Body of pancreas (tissue), 4 donors: ENCODE data around the gene SIK2. TPM values are rescaled to one million over a fixed set of nuclear protein-coding genes. Genes with fewer than 3 reads are reported as not detected.

Source experiments
- ATAC-seq: fragments of 150-250 bp; one replicate; pipeline ENCODE4 v1.9.1; 2016
- DNase-seq, 4 donors: peaks; one replicate each; pipeline ENCODE4 v3.0.0-alpha.2; 2019
- H3K27ac ChIP-seq, 4 donors: fragments of 200-600 bp; sonication (generic); 1 replicate in 3 of 4; 2 replicates in 1 of 4; pipeline versions ENCODE4 v1.5.1 to v1.6.1; 2016 to 2019; ENCODE audit warnings: mild to moderate bottlenecking in 1 of 4, mixed read lengths in 1 of 4, moderate library complexity in 1 of 4
- H3K27me3 ChIP-seq, 2 donors: fragments of 200-600 bp; sonication (generic); one replicate each; pipeline ENCODE4 v1.6.0; 2016; ENCODE audit warnings: mild to moderate bottlenecking in 1 of 2
- H3K36me3 ChIP-seq, 2 donors: fragments of 200-600 bp; sonication (generic); replicated peaks in 1 of 2; 2 replicates each; pipeline ENCODE4 v1.5.1; 2016; ENCODE audit warnings: low read depth in 2 of 2; ENCODE audit not compliant: insufficient read depth in 1 of 2
- H3K4me1 ChIP-seq: fragments of 200-600 bp; sonication (generic); one replicate; pipeline ENCODE4 v1.6.0; 2016
- H3K4me3 ChIP-seq, 2 donors: fragments of 200-600 bp; sonication (generic); 1 replicate in 1 of 2; 2 replicates in 1 of 2; pipeline ENCODE4 v1.5.1; 2016 to 2019
- H3K9me3 ChIP-seq, 3 donors: fragments of 200-600 bp; sonication (generic); 1 replicate in 2 of 3; 2 replicates in 1 of 3; pipeline ENCODE4 v1.5.1; 2016
- POLR2A ChIP-seq, 3 donors: fragments of 450-650 bp; IDR thresholded peaks; one replicate each; pipeline ENCODE4 v1.6.1; 2016; ENCODE audit warnings: antibody characterized with exemption in 3 of 3, mild to moderate bottlenecking in 2 of 3
- WGBS, 2 donors: methylation state at CpG; one replicate each; pipeline ENCODE4 v1.1.5; 2017; 5-methylcytosine and 5-hydroxymethylcytosine counted together
- intact Hi-C: fragments of 100-400 bp; cut with DNase I; formaldehyde crosslinking; loops from one replicate; pipeline ENCODE4 v1.15.1; 2023
- total RNA-seq, 2 donors: library from RNA; depleted of rRNA; stranded (reverse); fragments of >200 nt; gene quantifications; one replicate each; pipeline ENCODE4 v1.1.0, GENCODE V29; 2016
- TF ChIP-seq, protein P1 (sequence below), 7 experiments: fragments of 450-650 bp in 4 of 7; fragments of 200-600 bp in 3 of 7; sonication (generic) in 3 of 7; IDR thresholded peaks; one replicate each; pipeline ENCODE4 v1.5.1; 2016 to 2019; ENCODE audit warnings: antibody characterized with exemption in 7 of 7

The SIK2 gene
- total RNA-seq, 2 donors from 2014 or later = 15.3 to 16.5 TPM

DNA sequence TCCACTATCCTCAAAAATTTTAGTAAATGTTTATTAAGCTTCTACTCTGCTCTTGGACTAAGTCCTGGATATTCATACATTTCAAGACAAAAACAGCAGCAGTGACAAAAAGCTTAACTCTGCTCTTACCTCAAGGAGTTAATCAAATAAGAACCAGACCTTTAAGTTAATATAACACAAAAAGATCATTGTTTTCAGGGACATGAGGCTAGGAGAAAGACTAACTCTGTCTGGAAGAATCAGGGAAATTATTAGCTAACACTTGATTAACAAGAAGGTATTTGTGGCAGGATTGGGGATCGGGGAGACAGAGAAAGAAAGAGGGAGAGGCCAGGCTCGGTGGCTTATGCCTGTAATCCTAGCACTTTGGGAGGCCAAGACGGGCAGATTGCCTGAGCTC, 89.5 kb downstream of the SIK2 start:
- WGBS, 2 donors = 54 to 65% methylated on average over 3 of the region's 3 CpGs
- Histone ChIP-seq H3K9me3 (no peaks in the 10 kb centered on the region), H3K36me3 (peaks cover 0 to 3% of the 10 kb centered on the region in 2 donors), H3K27me3 (no peaks in the 10 kb centered on the region), H3K4me3 (no peak overlapping the region), H3K27ac (peak overlapping the region in 2 of 4 donors; percentile 41 to 46), H3K4me1 (peaks cover 39% of the 10 kb centered on the region)
- no peak for DNase-seq
- intact Hi-C loops = no loop called here
- TF ChIP-seq, protein P1, sequence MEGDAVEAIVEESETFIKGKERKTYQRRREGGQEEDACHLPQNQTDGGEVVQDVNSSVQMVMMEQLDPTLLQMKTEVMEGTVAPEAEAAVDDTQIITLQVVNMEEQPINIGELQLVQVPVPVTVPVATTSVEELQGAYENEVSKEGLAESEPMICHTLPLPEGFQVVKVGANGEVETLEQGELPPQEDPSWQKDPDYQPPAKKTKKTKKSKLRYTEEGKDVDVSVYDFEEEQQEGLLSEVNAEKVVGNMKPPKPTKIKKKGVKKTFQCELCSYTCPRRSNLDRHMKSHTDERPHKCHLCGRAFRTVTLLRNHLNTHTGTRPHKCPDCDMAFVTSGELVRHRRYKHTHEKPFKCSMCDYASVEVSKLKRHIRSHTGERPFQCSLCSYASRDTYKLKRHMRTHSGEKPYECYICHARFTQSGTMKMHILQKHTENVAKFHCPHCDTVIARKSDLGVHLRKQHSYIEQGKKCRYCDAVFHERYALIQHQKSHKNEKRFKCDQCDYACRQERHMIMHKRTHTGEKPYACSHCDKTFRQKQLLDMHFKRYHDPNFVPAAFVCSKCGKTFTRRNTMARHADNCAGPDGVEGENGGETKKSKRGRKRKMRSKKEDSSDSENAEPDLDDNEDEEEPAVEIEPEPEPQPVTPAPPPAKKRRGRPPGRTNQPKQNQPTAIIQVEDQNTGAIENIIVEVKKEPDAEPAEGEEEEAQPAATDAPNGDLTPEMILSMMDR (IDR thresholded peaks at IDR 0.05) = no peak
- TF ChIP-seq POLR2A (IDR thresholded peaks at IDR 0.05) = no peak
- peak; percentile 42 for ATAC-seq

DNA sequence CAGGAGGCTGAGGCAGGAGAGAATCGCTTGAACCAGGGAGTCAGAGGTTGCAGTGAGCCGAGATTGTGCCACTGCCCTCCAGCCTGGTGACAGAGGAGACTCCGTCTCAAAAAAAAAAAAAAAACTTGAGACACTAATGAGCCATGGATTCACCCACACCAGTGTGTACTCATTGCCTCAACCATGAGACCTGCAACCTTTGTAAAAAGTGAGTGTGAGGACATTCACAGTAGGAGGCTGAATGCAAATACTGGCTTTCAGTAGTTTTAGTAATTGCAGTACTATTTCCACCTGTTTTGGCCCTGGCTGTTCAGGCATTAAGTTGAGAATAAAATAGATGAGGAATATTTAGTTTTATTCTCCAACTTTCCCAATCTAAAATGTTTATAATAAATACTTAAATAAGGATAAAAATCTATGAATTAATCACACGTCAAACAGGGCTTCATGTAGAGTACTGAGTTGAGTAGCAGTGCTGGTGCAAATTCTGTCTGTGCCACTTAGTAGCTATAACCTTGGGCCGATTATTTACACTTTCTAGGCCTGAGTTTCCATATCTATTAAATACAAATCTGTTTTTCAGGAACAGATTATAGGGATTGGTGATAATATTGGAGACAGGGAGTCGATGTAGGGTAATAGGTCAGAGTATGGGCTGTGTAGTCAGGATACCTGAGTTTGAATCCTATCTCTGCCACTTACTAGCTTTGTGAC, 91.1 kb downstream of the SIK2 start:
- WGBS, 2 donors = 56 to 60% methylated on average over 6 of the region's 6 CpGs
- no peaks in the 10 kb centered on the region for H3K27me3 ChIP-seq
- ATAC-seq = peak; percentile 38
- peak overlapping the region in 3 of 4 donors; percentile 18 to 58 (median 46) for H3K27ac ChIP-seq
- H3K36me3 ChIP-seq = peaks cover 0 to under 1% of the 10 kb centered on the region in 2 donors
- no peak for DNase-seq
- H3K4me1 ChIP-seq = peaks cover 40% of the 10 kb centered on the region
- intact Hi-C loops = no loop called here
- no peaks in the 10 kb centered on the region for H3K9me3 ChIP-seq
- TF ChIP-seq POLR2A (IDR thresholded peaks at IDR 0.05) = no peak
- TF ChIP-seq, protein P1 (IDR thresholded peaks at IDR 0.05) = no peak
- H3K4me3 ChIP-seq = no peak overlapping the region

DNA sequence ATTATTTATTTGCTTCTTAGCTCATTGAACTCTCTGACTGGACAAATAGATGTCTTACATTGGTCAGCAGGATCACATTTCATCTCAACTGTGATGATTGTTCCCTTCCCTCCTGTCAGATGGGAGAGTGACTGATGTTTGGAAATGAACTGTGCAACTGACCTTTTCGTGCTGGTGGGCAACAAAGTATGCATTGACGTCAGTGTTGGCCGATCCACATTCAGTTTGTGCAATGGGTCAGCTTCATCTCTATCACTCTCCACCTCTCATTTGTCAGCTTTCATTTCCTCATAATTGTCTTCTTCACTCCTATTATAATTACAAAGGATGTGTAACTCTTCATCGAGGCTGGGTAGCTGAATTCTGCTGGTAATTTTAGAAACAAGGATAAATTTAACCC, 92.6 kb downstream of the SIK2 start:
- no peak for DNase-seq
- intact Hi-C loops = no loop called here
- TF ChIP-seq, protein P1 (IDR thresholded peaks at IDR 0.05) = no peak
- no peak for TF ChIP-seq POLR2A (IDR thresholded peaks at IDR 0.05)
- no peak overlapping the region for H3K4me3 ChIP-seq
- WGBS, 2 donors = 67 to 82% methylated on average over 4 of the region's 4 CpGs
- no peaks in the 10 kb centered on the region for H3K36me3 ChIP-seq
- H3K9me3 ChIP-seq = no peaks in the 10 kb centered on the region
- peaks cover 40% of the 10 kb centered on the region for H3K4me1 ChIP-seq
- peak overlapping the region in 1 of 4 donors; percentile 58 for H3K27ac ChIP-seq
- H3K27me3 ChIP-seq = no peaks in the 10 kb centered on the region
- ATAC-seq = no peak

DNA sequence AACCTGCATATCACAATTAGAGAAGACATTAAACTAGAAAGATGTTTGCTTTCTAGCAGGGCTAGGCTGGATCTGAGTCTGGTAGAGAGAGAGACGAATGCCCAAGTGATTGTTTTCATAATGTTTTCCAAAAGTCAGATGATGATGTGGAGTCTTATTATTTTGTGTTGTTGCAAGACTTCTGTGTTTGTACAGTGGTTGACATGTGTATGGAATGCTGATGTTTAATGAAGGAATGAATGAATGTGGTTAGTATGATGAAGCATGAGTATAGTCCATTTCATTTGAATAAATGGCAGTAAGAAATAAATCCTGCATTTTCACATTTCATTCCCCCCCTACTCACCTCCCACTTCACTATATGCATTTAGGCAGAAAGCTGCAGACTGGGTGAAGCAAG, 94.3 kb downstream of the SIK2 start:
- 65 to 66% methylated on average over 1 of the region's 1 CpG for WGBS, 2 donors
- no peak for ATAC-seq
- intact Hi-C loops = no loop called here

DNA sequence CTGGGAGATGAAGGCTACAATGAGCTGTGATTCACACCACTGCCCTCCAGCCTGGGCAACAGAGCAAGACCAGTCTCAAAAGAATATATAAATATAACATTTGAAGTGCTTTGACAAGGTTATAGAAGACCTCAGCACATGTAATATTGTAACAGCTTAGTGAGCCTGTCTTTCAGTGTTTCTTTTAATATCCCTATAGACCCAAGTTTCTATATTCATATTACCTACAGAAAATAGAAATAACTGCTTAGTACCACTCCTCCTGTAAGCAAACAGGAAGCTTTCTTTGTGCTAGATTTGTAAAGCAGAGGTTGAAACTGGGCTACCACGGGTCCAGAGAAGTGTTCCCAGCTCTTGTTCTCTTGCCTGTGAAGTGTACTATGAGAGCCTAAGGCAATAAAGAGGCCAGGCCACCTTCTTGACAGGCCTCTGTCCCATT, 95.7 kb downstream of the SIK2 start:
- 89 to 100% methylated on average over 1 of the region's 1 CpG for WGBS, 2 donors
- DNase-seq = no peak
- Histone ChIP-seq H3K27me3 (no peaks in the 10 kb centered on the region), H3K4me3 (no peak overlapping the region), H3K36me3 (no peaks in the 10 kb centered on the region), H3K9me3 (no peaks in the 10 kb centered on the region), H3K4me1 (peaks cover 38% of the 10 kb centered on the region), H3K27ac (no peak overlapping the region)
- no peak for ATAC-seq
- TF ChIP-seq, protein P1 (IDR thresholded peaks at IDR 0.05) = no peak
- TF ChIP-seq POLR2A (IDR thresholded peaks at IDR 0.05) = no peak
- intact Hi-C loops = no loop called here

More for the DNA sequence above, 94.3 kb downstream of the SIK2 start:
- TF ChIP-seq POLR2A (IDR thresholded peaks at IDR 0.05) = no peak
- Histone ChIP-seq H3K27me3 (no peaks in the 10 kb centered on the region), H3K4me1 (peaks cover 40% of the 10 kb centered on the region), H3K9me3 (no peaks in the 10 kb centered on the region), H3K36me3 (no peaks in the 10 kb centered on the region), H3K27ac (no peak overlapping the region), H3K4me3 (no peak overlapping the region)
- DNase-seq = no peak
